ENCODE measurements around the gene FHIP1A. TPM values are rescaled to one million over a fixed set of nuclear protein-coding genes. Genes with fewer than 3 reads are reported as not detected.

The FHIP1A gene
- polyA plus RNA-seq, 2 donors, result 4.6 to 5.4 TPM

DNA sequence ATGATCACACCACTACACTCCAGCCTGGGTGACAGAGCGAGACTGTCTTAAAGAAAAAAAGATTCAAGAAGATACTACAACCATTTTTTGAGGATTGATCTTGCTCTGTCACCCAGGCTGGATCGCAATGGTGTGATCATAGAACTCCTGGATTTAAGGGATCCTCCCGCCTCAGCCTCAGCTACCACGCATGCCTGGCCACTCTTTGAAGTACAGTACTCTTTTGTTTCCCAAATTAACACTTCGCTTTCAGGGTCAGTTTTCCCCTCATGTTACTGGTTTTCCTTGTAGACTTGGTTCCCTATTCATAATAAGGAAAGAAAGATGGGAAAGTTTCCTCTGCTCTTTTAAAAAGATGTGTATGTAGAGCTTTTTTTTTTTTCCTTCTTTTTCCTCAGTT is 34.3 kb downstream of the FHIP1A start:
- Histone ChIP-seq H3K27me3 (ENCODE audit: control insufficient read depth in 1 of 2, insufficient read depth in 2 of 2, low read length in 2 of 2) (no peaks in the 10 kb centered on the region), H3K9me3 (ENCODE audit: control insufficient read depth in 2 of 2, insufficient read depth in 1 of 2, low read depth in 1 of 2, low read length in 1 of 2) (no peaks in the 10 kb centered on the region), H3K27ac (ENCODE audit: low read depth in 2 of 2, low read length in 1 of 2) (no peak overlapping the region), H3K4me3 (ENCODE audit: low read depth in 1 of 2, low read length in 2 of 2) (no peak overlapping the region), H3K36me3 (ENCODE audit: control insufficient read depth in 2 of 2, insufficient read depth in 2 of 2, low read length in 1 of 2) (no peaks in the 10 kb centered on the region), H3K4me1 (ENCODE audit: control insufficient read depth in 2 of 2, insufficient read depth in 2 of 2, low read length in 1 of 2) (no peaks in the 10 kb centered on the region)
- 74 to 76% methylated on average over 5 of the region's 5 CpGs for WGBS, 2 donors

DNA sequence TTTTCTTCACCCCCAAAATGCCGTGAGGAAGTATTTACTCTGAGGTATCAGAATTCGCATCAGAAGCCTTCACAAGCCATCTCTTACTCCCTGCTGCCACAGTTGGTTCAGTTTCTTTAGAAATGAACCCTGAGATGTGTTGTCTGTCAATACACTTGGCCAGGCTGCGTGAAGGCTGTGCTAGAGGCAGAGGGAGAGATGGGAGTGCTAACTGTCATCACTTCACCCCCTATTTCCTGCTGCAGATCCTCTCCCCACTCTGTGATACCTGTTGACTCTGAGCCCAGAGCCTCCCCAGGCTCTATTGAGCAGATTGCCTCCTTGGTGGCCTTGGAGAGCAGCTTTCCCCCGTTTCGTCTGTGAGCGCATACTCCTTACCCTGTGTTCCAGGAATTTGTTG is 34.8 kb downstream of the FHIP1A start:
- Histone ChIP-seq H3K27me3 (ENCODE audit: control insufficient read depth in 1 of 2, insufficient read depth in 2 of 2, low read length in 2 of 2) (no peaks in the 10 kb centered on the region), H3K4me3 (ENCODE audit: low read depth in 1 of 2, low read length in 2 of 2) (no peak overlapping the region), H3K9me3 (ENCODE audit: control insufficient read depth in 2 of 2, insufficient read depth in 1 of 2, low read depth in 1 of 2, low read length in 1 of 2) (no peaks in the 10 kb centered on the region), H3K27ac (ENCODE audit: low read depth in 2 of 2, low read length in 1 of 2) (no peak overlapping the region), H3K36me3 (ENCODE audit: control insufficient read depth in 2 of 2, insufficient read depth in 2 of 2, low read length in 1 of 2) (no peaks in the 10 kb centered on the region), H3K4me1 (ENCODE audit: control insufficient read depth in 2 of 2, insufficient read depth in 2 of 2, low read length in 1 of 2) (no peaks in the 10 kb centered on the region)
- WGBS, 2 donors, result 79 to 83% methylated on average over 6 of the region's 6 CpGs

DNA sequence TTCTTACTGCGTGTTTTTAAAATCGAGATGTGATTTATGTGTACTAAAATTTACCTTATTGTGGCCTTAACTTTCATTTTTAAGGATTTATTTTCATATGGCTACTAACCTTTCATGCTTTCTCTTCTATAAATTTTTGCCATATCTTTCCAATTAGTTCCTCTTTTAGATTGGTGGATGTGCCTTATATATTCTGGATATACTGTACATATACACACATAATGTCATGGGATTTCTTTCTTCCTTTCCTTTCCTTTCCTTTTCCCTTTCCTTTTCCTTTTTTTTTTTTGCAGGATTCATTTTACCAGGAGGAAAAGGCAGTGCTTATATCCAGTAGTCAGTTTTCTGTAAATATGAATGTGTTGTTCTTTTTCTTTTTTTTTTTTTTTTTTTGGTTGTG is 37.2 kb downstream of the FHIP1A start:
- Histone ChIP-seq H3K4me1 (ENCODE audit: control insufficient read depth in 2 of 2, insufficient read depth in 2 of 2, low read length in 1 of 2) (no peaks in the 10 kb centered on the region), H3K27ac (ENCODE audit: low read depth in 2 of 2, low read length in 1 of 2) (no peak overlapping the region), H3K27me3 (ENCODE audit: control insufficient read depth in 1 of 2, insufficient read depth in 2 of 2, low read length in 2 of 2) (no peaks in the 10 kb centered on the region), H3K9me3 (ENCODE audit: control insufficient read depth in 2 of 2, insufficient read depth in 1 of 2, low read depth in 1 of 2, low read length in 1 of 2) (no peaks in the 10 kb centered on the region), H3K36me3 (ENCODE audit: control insufficient read depth in 2 of 2, insufficient read depth in 2 of 2, low read length in 1 of 2) (no peaks in the 10 kb centered on the region), H3K4me3 (ENCODE audit: low read depth in 1 of 2, low read length in 2 of 2) (no peak overlapping the region)
- WGBS, 2 donors, result 93 to 98% methylated on average over 2 of the region's 2 CpGs

DNA sequence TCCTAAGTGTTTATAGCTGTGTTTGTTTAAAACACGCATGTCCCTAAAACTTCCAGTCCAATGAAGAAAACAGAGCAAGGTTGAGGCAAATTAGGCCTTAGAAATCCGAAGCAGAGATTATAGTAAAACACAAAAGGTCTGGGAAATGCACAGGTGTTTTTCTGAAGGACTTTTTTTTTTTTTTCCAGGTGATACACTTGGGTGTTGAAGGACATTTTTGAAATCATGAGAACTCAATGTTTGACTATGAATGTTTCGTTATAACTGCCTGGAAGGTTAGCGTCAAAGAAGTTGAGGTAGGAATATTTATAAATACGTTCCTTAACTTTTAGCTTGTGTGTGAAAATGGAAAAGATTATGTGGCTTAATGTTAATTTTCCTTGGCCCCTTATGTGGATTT is 45.5 kb downstream of the FHIP1A start:
- Histone ChIP-seq H3K4me3 (ENCODE audit: low read depth in 1 of 2, low read length in 2 of 2) (no peak overlapping the region), H3K36me3 (ENCODE audit: control insufficient read depth in 2 of 2, insufficient read depth in 2 of 2, low read length in 1 of 2) (no peaks in the 10 kb centered on the region), H3K4me1 (ENCODE audit: control insufficient read depth in 2 of 2, insufficient read depth in 2 of 2, low read length in 1 of 2) (no peaks in the 10 kb centered on the region), H3K27me3 (ENCODE audit: control insufficient read depth in 1 of 2, insufficient read depth in 2 of 2, low read length in 2 of 2) (no peaks in the 10 kb centered on the region), H3K27ac (ENCODE audit: low read depth in 2 of 2, low read length in 1 of 2) (no peak overlapping the region), H3K9me3 (ENCODE audit: control insufficient read depth in 2 of 2, insufficient read depth in 1 of 2, low read depth in 1 of 2, low read length in 1 of 2) (no peaks in the 10 kb centered on the region)
- 86 to 89% methylated on average over 5 of the region's 5 CpGs for WGBS, 2 donors

DNA sequence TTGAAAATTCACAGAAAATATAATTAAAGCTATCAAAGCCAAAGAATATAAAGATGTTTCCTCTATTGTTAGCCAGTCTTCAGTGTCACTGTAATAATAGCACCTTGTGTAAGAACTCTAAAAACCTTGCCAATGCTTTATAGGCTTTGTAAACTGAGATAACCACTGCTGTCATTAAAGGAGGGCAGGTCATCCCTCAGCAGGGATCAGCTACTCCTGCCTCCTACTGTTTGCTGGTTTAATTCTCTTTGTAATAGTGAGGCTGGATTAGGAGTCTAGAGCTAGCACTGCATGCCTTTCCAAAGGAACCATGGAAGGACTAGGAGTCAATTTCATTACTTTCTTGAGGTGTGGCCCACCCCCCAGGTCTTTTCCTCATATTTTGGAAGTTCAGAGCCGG is 46.2 kb downstream of the FHIP1A start:
- Histone ChIP-seq H3K27ac (ENCODE audit: low read depth in 2 of 2, low read length in 1 of 2) (no peak overlapping the region), H3K27me3 (ENCODE audit: control insufficient read depth in 1 of 2, insufficient read depth in 2 of 2, low read length in 2 of 2) (no peaks in the 10 kb centered on the region), H3K4me3 (ENCODE audit: low read depth in 1 of 2, low read length in 2 of 2) (no peak overlapping the region), H3K36me3 (ENCODE audit: control insufficient read depth in 2 of 2, insufficient read depth in 2 of 2, low read length in 1 of 2) (no peaks in the 10 kb centered on the region), H3K4me1 (ENCODE audit: control insufficient read depth in 2 of 2, insufficient read depth in 2 of 2, low read length in 1 of 2) (no peaks in the 10 kb centered on the region), H3K9me3 (ENCODE audit: control insufficient read depth in 2 of 2, insufficient read depth in 1 of 2, low read depth in 1 of 2, low read length in 1 of 2) (no peaks in the 10 kb centered on the region)
- WGBS, 2 donors, result 74 to 77% methylated on average over 1 of the region's 1 CpG

DNA sequence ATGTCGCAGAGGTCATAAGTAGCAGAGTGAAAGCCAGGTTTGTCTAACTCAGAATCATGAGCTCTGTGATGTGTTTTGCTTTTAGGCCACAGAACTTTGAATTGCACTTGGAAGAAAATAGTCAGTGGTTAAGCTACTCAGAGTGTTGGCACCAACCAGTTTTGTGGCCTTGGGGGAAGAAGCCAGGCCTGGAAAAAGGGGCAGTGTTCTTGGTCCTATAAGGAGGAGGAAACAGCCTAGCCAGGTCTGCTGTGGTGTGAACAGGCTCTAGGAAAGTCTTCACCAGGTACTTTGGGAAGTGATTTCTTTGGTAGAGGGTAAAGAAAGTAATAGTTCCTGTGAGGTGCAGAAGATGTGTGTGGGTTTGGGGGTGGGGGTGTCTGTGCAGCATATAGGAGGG is 49.2 kb downstream of the FHIP1A start:
- Histone ChIP-seq H3K4me3 (ENCODE audit: low read depth in 1 of 2, low read length in 2 of 2) (no peak overlapping the region), H3K27ac (ENCODE audit: low read depth in 2 of 2, low read length in 1 of 2) (no peak overlapping the region)

More for the DNA sequence above, 49.2 kb downstream of the FHIP1A start:
- Histone ChIP-seq H3K36me3 (ENCODE audit: control insufficient read depth in 2 of 2, insufficient read depth in 2 of 2, low read length in 1 of 2) (no peaks in the 10 kb centered on the region), H3K4me1 (ENCODE audit: control insufficient read depth in 2 of 2, insufficient read depth in 2 of 2, low read length in 1 of 2) (no peaks in the 10 kb centered on the region), H3K9me3 (ENCODE audit: control insufficient read depth in 2 of 2, insufficient read depth in 1 of 2, low read depth in 1 of 2, low read length in 1 of 2) (no peaks in the 10 kb centered on the region), H3K27me3 (ENCODE audit: control insufficient read depth in 1 of 2, insufficient read depth in 2 of 2, low read length in 2 of 2) (no peaks in the 10 kb centered on the region)
- 90 to 96% methylated on average over 1 of the region's 1 CpG for WGBS, 2 donors

Other genes starting within 250 kb of the FHIP1A start
- gene PRSS48, start 132.0 kb upstream of the FHIP1A start, polyA plus RNA-seq, result not detected
- gene SH3D19, start 83.6 kb upstream of the FHIP1A start, polyA plus RNA-seq, result 10 to 100 TPM; 19.1 to 22.8 TPM

Data from esophagus (tissue), 2 donors.